ENCODE data around the gene GABBR2.
A peak's percentile ranks its signal among the peaks of the same experiment; 100 is the strongest.

The GABBR2 gene

GRCh38 chr9:98402019-98402840 lies 306.5 kb downstream of the GABBR2 start:
- no peak for DNase-seq (ENCODE audit: low read depth in 2 of 2)

- no peak for DNase-seq (ENCODE audit: low read depth in 2 of 2)
Measured at GRCh38 chr9:98401140-98402018, 307.4 kb downstream of the GABBR2 start.

GRCh38 chr9:98399950-98400683 lies 308.6 kb downstream of the GABBR2 start:
- no peak for DNase-seq (ENCODE audit: low read depth in 2 of 2)

- no peak for DNase-seq (ENCODE audit: low read depth in 2 of 2)
Measured at GRCh38 chr9:98396656-98397055, 312.1 kb downstream of the GABBR2 start.

DNA sequence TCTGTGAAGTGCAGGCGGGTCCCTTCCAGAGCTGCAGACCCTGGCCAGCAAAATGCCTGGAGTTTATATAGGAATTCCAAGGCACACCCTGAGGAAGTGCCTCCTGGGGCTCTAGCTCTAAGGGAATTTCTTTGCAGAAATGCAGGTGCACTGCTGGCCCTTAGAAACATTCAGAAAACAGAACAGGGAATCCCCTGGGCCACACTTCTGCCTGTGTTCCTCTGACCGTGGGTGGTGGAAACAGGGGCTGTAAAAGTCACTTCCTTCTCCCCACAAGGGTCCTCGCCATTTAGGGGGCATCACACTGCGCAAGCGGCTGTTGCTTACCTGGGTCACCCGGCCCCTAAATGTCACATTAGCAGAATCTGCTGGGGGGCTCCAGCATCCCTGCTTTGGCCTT lies 312.5 kb downstream of the GABBR2 start:
- DNase-seq (ENCODE audit: low read depth in 2 of 2), result no peak

GRCh38 chr9:98391867-98392266 lies 316.9 kb downstream of the GABBR2 start:
- no peak for DNase-seq (ENCODE audit: low read depth in 2 of 2)

DNA sequence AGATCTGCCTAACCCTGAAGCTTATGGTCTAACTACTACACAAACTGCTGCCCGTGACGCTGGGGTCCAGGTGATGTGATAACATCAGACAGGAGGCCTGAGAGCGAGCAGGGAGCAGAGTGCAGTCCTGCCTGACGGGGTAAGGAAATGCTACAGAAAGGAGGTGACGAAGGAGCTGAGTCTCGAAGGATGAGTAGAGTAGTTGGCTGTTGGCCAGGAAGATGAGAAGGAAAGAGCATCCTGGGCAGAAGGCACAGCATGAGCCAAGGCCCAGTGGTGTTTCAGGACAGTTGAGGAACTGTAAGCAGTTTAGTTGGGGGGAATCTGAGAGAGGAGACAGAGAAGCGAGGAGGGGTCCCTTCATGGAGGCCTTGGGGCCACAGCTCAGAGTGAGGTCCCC lies 317.3 kb downstream of the GABBR2 start:
- no peak for DNase-seq (ENCODE audit: low read depth in 2 of 2)

DNA sequence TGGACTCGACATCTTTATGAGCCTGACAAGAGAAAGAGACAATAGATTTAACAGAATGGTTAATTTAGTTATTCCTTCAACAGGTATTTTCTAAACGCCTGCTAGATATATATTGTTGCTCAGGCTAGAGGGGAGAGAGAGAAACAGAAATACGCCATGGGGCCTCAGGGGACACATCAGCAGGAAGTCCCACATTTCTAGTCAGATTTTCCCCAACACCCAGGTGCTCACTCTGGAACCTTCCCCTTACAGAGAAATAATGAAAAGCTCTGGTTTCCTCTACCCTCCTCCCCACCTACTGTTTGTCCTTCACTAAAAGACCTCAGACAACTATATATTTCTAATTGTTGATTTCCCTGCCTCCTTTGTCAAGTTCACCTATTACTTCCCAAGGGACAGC lies 323.0 kb downstream of the GABBR2 start:
- no peak for DNase-seq (ENCODE audit: low read depth in 2 of 2)

GRCh38 chr9:98383758-98384157 lies 325.0 kb downstream of the GABBR2 start:
- no peak for DNase-seq (ENCODE audit: low read depth in 2 of 2)

GRCh38 chr9:98381311-98382103 lies 327.2 kb downstream of the GABBR2 start:
- DNase-seq (ENCODE audit: low read depth in 2 of 2), result no peak

DNA sequence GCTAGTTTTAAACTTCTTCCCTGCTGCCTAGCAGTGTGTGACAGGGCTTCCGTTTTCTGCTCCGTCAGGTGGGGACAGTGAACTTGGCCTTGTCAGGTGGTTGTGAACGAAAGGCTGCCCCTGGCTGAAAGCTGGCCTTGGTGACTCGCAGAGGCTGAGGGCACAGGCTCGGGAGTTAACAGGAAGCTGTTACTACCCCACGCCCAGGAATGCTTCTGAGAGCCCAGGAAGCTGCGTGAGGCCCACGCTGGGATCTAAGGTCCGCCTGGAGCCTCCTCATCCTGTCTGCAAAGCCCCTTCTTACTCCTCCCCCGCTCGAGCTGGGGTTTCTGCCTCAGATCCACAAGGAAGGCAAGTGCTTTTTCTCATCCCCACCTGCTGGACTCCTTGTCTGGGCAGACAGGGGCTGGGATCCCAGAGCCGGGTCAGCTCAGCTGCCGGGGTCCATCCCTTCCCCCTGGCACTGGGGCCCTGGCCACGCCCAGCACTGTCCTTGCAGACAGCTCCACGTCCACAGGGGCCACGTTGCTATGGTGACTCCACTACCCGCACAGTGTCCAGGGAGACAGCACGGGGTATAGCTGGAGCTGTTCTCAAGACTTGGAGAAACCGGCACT lies 328.6 kb downstream of the GABBR2 start:
- no peak for DNase-seq (ENCODE audit: low read depth in 2 of 2)

DNA sequence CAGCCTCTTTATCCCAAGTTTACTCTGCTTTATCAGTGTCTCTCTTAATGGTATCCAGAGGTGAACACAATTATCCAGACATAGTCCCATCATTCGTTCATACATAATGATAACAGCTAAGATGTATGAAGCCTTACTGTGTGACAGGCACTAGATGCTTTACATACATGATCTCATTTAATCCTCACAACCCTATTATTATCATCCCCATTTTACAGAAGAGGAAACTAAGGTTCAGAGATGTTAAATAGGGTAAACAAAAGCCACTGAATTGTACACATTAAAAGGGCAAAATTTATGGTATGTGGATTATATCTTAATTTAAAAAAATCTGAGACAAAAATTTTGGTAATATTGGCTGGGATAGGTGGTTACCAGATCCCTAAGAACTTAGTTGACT lies 329.2 kb downstream of the GABBR2 start:
- DNase-seq (ENCODE audit: low read depth in 2 of 2), result no peak

- no peak for DNase-seq (ENCODE audit: low read depth in 2 of 2)
Measured at GRCh38 chr9:98378794-98379193, 329.9 kb downstream of the GABBR2 start.

GRCh38 chr9:98378206-98378780 lies 330.4 kb downstream of the GABBR2 start:
- DNase-seq (ENCODE audit: low read depth in 2 of 2), result no peak

DNA sequence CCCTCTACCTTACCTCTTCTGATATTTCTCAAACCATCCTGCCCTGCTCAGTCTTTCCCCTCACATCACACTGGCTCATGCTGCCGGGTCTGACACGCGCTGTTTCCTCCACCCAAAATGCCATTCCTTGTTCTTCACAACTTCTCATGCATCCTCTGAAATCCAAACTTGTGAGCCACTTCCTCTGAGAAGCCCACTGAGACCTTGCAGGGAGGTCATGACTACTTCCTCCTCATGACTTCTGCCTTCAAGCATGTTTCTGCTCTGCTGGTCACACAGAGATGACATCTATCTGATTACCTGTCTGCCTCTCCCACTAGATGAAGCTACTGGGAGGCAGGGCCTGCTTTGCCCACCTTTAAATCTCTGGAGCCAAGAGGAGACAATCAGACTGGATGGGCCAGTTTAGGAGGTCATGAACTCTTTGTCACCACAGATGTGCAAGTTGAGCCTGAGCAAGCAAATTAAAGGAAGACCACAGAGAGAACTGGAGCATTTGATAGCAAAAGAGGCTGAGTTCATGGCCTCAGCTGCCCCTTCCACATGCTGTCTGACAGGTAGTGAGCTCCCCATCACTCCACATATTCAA lies 333.5 kb downstream of the GABBR2 start:
- DNase-seq (ENCODE audit: low read depth in 2 of 2), result peak; percentile 36 to 44

DNA sequence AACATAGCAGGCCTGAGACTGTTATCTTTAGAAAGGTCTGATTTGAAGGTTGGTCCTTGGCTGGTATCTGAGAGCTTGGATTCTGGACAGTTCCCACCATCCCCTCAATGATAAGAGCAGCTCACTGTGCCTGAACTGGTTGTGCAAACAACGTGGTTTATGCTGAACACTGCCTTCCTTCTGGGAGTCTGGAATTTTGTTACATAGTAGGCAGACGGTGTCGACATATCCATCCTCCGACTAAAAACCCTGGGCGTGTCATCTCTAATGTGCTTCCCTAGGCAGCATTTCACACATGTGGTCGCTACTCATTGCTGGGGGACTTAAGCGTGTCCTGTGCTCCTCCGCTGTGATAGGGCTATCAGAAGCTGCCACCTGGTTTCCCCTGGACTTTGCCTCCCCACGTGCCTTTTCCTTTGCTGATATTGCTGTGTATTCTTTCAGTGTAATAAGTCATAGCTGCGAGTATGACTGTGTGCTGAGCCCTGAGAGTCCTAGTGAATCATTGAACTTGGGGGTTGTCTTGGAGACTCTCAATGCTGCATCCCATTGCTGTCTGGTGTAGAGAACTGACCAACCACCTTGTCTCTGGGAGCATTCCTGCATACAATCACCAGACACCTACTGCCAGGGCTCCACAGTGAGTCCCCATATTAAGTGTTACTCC lies 334.2 kb downstream of the GABBR2 start:
- DNase-seq (ENCODE audit: low read depth in 2 of 2), result peak; percentile 53

- no peak for DNase-seq (ENCODE audit: low read depth in 2 of 2)
Measured at GRCh38 chr9:98373609-98374008, 335.1 kb downstream of the GABBR2 start.

DNA sequence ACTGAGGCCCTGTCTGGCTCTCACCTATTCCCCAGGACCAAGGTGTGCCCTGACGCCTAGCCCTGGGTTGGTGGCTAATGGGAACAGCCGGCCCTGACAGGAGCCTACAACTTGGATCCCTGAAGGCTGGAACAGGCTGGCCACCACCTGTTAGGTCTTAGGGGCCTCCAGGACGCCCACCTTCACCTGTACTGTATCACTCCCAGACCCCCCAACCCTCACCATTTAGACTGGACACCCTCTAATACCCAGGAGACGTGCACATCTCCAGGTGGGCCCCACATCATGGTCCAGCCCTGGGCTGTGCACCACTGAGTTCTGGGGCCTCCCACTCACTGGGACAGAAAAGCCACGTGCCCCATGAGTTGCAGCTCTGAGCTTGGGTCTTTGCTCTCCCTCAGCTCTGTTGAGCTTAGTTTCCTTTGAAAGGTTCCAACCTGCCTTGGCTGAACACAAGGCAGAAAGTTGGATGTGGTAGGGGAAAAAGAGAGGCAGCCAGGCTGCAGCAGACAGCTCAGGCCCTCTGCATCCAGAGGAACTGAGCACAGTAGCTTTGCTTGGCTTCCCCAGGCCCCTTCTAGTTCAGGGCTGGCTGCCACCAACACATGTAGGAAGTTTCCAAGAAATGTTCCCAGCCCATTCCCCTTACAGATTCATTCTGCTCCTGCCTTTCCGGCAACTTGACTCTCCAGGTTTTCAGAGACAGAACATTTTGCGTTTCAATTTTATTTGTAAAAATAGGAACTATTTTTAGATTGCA lies 336.5 kb downstream of the GABBR2 start:
- DNase-seq (ENCODE audit: low read depth in 2 of 2), result no peak

DNA sequence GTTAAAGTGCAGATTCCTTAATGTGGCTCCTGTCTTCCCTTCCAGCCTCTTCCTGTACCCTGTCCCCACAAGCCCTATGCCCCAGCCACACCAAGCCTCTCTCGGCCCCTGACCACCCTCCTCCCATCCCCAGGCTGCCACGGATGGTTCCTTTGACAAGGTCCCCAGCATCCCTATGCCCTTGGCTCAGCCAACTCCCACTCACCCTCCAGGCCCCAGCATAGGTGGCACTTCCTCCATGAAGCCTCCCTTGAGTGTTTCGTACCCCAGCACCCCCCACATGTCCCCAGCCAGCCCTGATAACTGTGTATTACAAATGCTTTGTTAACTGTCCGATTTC lies 337.8 kb downstream of the GABBR2 start:
- DNase-seq (ENCODE audit: low read depth in 2 of 2), result no peak

Data from fibroblast of skin of left quadriceps (primary cell).